B cell (primary cell): Measurements from ENCODE around the gene SLC2A14. TPM values are rescaled to one million over a fixed set of nuclear protein-coding genes. Genes with fewer than 3 reads are reported as not detected.
"Not testable (repeated sequence)": the region's sequence is repeated elsewhere in the genome, so short reads cannot be mapped to it uniquely, and the experiment has no call there.

ENCODE experiments used
- ATAC-seq: fragments of 200-7000 bp; cut with Tn5 transposase; one replicate; pipeline ENCODE4 v1.10.0; 2021; ENCODE audit warnings: low read depth, mild to moderate bottlenecking, moderate number of reproducible peaks, moderate library complexity
- CTCF ChIA-PET: fragments of 350-600 bp; sonication (Branson Sonifier 250); formaldehyde crosslinking; loops from one replicate; lab custom pipeline; 2021; ENCODE audit warnings: antibody characterized with exemption, inconsistent platforms; lab: Charles Lee
- POLR2A ChIA-PET: fragments of 350-600 bp; sonication (Branson Sonifier 250); formaldehyde crosslinking; loops from one replicate; lab custom pipeline; 2021; ENCODE audit warnings: antibody characterized with exemption; lab: Charles Lee
- DNase-seq: peaks from one replicate; pipeline ENCODE4 v3.0.0; 2013
- H2AFZ ChIP-seq: 2 replicates; pipeline ENCODE4 v1.6.1; 2012; ENCODE audit warnings: mild to moderate bottlenecking, low read depth, low read length; ENCODE audit not compliant: insufficient read depth, poor library complexity, severe bottlenecking
- H3K27ac ChIP-seq, 2 donors: 1 replicate in 1 of 2; 2 replicates in 1 of 2; pipeline ENCODE4 v1.5.1; 2012 to 2013; ENCODE audit warnings: low read length in 2 of 2, mild to moderate bottlenecking in 2 of 2, moderate library complexity in 1 of 2
- H3K27me3 ChIP-seq, 4 experiments: fragments of 200-600 bp in 1 of 4; sonication (generic) in 1 of 4; replicated peaks in 1 of 4; 1 replicate in 2 of 4; 2 replicates in 2 of 4; pipeline versions ENCODE4 v1.6.1 to v1.7.0; 2013 to 2016; ENCODE audit warnings: low read length in 3 of 4, mild to moderate bottlenecking in 2 of 4, mixed read lengths in 1 of 4, moderate library complexity in 1 of 4; ENCODE audit not compliant: insufficient read depth in 4 of 4, control insufficient read depth in 3 of 4; ENCODE audit errors: control extremely low read depth in 1 of 4
- H3K36me3 ChIP-seq, 2 experiments: replicated peaks in 1 of 2; 1 replicate in 1 of 2; 2 replicates in 1 of 2; pipeline versions ENCODE4 v1.6.1 to v1.7.1; 2013; ENCODE audit warnings: low read length in 1 of 2; ENCODE audit not compliant: insufficient read depth in 2 of 2, control insufficient read depth in 1 of 2; ENCODE audit errors: control extremely low read depth in 1 of 2, extremely low read depth in 1 of 2
- H3K4me1 ChIP-seq, 2 donors: fragments of 200-600 bp in 1 of 2; sonication (generic) in 1 of 2; 1 replicate in 1 of 2; 2 replicates in 1 of 2; pipeline versions ENCODE4 v1.5.1 to v1.6.1; 2013 to 2017; ENCODE audit warnings: low read length in 2 of 2; ENCODE audit not compliant: control insufficient read depth in 2 of 2, insufficient read depth in 2 of 2
- H3K4me2 ChIP-seq: replicated peaks from 2 replicates; pipeline ENCODE3; 2012; ENCODE audit warnings: mild to moderate bottlenecking, low read depth, low read length; ENCODE audit not compliant: poor library complexity, severe bottlenecking
- H3K4me3 ChIP-seq, 5 experiments: fragments of 200-600 bp in 1 of 5; sonication (generic) in 1 of 5; 1 replicate in 3 of 5; 2 replicates in 2 of 5; pipeline versions ENCODE4 v1.5.1 to v1.7.0; 2011 to 2016; ENCODE audit warnings: low read length in 4 of 5, mild to moderate bottlenecking in 4 of 5, low read depth in 2 of 5, control low read depth in 1 of 5, moderate library complexity in 1 of 5; ENCODE audit not compliant: insufficient read depth in 1 of 5; ENCODE audit errors: control extremely low read depth in 1 of 5, extremely low read depth in 1 of 5
- H3K79me2 ChIP-seq: fragments of 200-600 bp; sonication (generic); one replicate; pipeline ENCODE4 v1.6.0; 2016; ENCODE audit warnings: low read length; ENCODE audit not compliant: control insufficient read depth, insufficient read depth
- H3K9ac ChIP-seq: fragments of 200-600 bp; sonication (generic); 2 replicates; pipeline ENCODE4 v1.6.1; 2017; ENCODE audit warnings: mild to moderate bottlenecking, low read length, moderate library complexity
- H3K9me3 ChIP-seq, 3 donors: one replicate each; pipeline versions ENCODE4 v1.6.1 to v1.7.1; 2013; ENCODE audit warnings: low read length in 2 of 3; ENCODE audit not compliant: control insufficient read depth in 2 of 3, insufficient read depth in 1 of 3; ENCODE audit errors: control extremely low read depth in 1 of 3
- H4K20me1 ChIP-seq: 2 replicates; pipeline ENCODE4 v1.6.0; 2012; ENCODE audit warnings: mild to moderate bottlenecking, low read length; ENCODE audit not compliant: insufficient read depth, control insufficient read depth, poor library complexity, severe bottlenecking
- H3K27ac Mint-ChIP-seq: one replicate; pipeline ENCODE4 v1.8.0; 2021; ENCODE audit warnings: mixed read lengths
- H3K27me3 Mint-ChIP-seq: one replicate; pipeline ENCODE4 v1.8.0; 2021; ENCODE audit warnings: mixed read lengths
- H3K4me1 Mint-ChIP-seq: one replicate; pipeline ENCODE4 v1.8.0; 2021; ENCODE audit warnings: mixed read lengths
- H3K4me3 Mint-ChIP-seq: one replicate; pipeline ENCODE4 v1.8.0; 2021; ENCODE audit warnings: mixed read lengths
- H3K9me3 Mint-ChIP-seq: one replicate; pipeline ENCODE4 v1.8.0; 2022; ENCODE audit warnings: mixed read lengths; ENCODE audit not compliant: insufficient read depth
- WGBS: methylation state at CpG from one replicate; pipeline ENCODE4 v1.1.5; 2013; ENCODE audit warnings: missing lambda C conversion rate; ENCODE audit not compliant: insufficient coverage; 5-methylcytosine and 5-hydroxymethylcytosine counted together
- intact Hi-C: fragments of 100-400 bp; cut with micrococcal nuclease; formaldehyde crosslinking; loops from one replicate; pipeline ENCODE4 v1.10.0; 2022
- polyA plus RNA-seq: library from polyadenylated mRNA; depleted of rRNA; stranded (reverse); fragments of >200 nt; gene quantifications from 2 replicates; pipeline ENCODE4 v1.2.3, GENCODE V29; 2012
- total RNA-seq, 2 donors: library from RNA; stranded (reverse); fragments of 120-200 nt in 1 of 2; gene quantifications; 1 replicate in 1 of 2; 2 replicates in 1 of 2; pipeline versions ENCODE4 v1.2.3 to v1.2.4, GENCODE V29; 2013 to 2022

SLC2A14 gene
- total and polyA plus RNA-seq, 2 donors (not counting 1 experiment from before 2014, with no cell fraction given), result 2.5 to 4.7 TPM

DNA sequence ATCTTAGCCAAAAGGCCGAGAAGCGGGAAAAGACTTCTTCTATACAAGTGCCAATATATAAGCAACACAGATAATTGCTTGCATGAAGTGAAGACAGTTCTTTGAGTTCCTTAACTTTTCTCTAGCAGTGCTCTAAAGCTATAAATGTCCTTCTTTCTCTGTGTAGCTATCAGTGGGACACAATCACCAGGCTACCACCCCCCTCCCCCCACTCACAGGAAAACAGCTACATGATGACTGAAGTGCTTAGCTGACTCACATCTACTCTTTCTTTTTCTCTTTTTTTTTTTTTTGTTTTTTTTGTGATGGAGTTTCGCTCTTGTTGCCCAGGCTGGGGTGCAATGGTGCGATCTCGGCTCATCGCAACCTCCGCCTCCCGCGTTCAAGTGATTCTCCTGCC is 30.3 kb downstream of the SLC2A14 start:
- H3K27ac Mint-ChIP-seq, H3K27me3 Mint-ChIP-seq, H2AFZ ChIP-seq, CTCF ChIA-PET, H3K4me3 Mint-ChIP-seq, H3K79me2 ChIP-seq, H3K9me3 Mint-ChIP-seq, DNase-seq, H3K27me3 ChIP-seq, POLR2A ChIA-PET, H4K20me1 ChIP-seq, ATAC-seq, H3K9me3 ChIP-seq, H3K36me3 ChIP-seq, H3K4me3 ChIP-seq, H3K4me2 ChIP-seq, H3K9ac ChIP-seq, H3K27ac ChIP-seq: not testable (repeated sequence)
- peaks cover 11% of the 10 kb centered on the region for H3K4me1 Mint-ChIP-seq
- peaks cover 4 to 16% of the 10 kb centered on the region in 2 donors for H3K4me1 ChIP-seq
- WGBS, result no CpG with 5 or more reads among the region's 9 CpGs
- intact Hi-C loops, result loop anchor here (2.0 kb wide), 1 partner anchor 134 kb away; no protein-coding TSS in a partner anchor

DNA sequence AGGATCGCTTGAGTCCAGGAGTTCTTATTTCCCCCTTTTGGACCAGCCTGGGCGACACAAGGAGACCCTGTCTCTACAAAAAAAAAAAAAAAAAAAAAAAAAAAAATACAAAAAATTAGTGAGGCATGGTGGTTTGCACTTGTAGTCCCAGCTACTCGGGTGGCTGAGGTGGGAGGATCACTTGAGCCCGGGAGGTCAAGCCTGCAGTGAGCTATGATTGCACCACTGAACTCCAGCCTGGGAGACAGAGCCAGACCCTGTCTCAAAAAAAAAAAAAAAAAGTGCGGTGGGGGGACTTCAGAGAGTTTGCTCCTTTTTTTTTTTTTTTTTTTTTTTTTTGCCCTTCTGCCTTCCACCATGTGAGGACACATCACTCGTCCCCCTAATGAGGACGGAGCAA is 32.9 kb downstream of the SLC2A14 start:
- ATAC-seq, H3K9me3 Mint-ChIP-seq, CTCF ChIA-PET: not testable (repeated sequence)

DNA sequence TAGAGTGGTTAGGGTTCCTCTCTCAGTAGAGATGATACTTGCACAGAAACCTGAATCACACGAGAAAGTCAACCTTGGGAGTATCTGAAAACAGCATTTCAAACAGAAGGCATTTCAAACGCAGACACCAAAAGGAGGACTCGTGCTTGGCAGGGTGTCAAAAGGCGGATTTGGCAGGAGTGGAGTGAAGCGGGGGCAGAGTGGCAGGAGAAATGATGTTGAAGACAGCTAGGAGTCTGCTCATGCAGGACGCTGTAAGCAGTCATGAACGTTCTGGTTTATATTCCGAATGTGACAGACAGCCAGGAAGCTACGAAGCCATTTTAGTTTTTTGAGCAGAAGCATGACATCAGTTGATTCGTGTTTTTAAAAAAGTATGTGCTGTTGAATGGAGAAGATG is 33.5 kb downstream of the SLC2A14 start:
- H3K27me3 Mint-ChIP-seq, H4K20me1 ChIP-seq, H3K27me3 ChIP-seq, H3K36me3 ChIP-seq, POLR2A ChIA-PET, H2AFZ ChIP-seq, H3K9me3 Mint-ChIP-seq, ATAC-seq, H3K4me2 ChIP-seq, H3K4me1 ChIP-seq, intact Hi-C loops, DNase-seq, CTCF ChIA-PET, H3K9me3 ChIP-seq, H3K27ac Mint-ChIP-seq, H3K79me2 ChIP-seq, H3K9ac ChIP-seq, H3K4me3 ChIP-seq, H3K27ac ChIP-seq, H3K4me1 Mint-ChIP-seq, H3K4me3 Mint-ChIP-seq: not testable (repeated sequence)
- 100% methylated on average over 2 of the region's 10 CpGs for WGBS

More for the DNA sequence above, 32.9 kb downstream of the SLC2A14 start:
- H3K9ac ChIP-seq, intact Hi-C loops, H3K4me3 Mint-ChIP-seq, H2AFZ ChIP-seq, H3K27me3 Mint-ChIP-seq, POLR2A ChIA-PET, H3K27me3 ChIP-seq, H3K27ac Mint-ChIP-seq, DNase-seq, H4K20me1 ChIP-seq, H3K27ac ChIP-seq, H3K4me1 Mint-ChIP-seq, H3K4me1 ChIP-seq, H3K9me3 ChIP-seq, H3K4me2 ChIP-seq, H3K79me2 ChIP-seq, H3K36me3 ChIP-seq, H3K4me3 ChIP-seq: not testable (repeated sequence)
- WGBS, result no CpG with 5 or more reads among the region's 7 CpGs
